IMR-90 (cell line): ENCODE results near the gene TNS2. TPM values are rescaled to one million over a fixed set of nuclear protein-coding genes. Genes with fewer than 3 reads are reported as not detected.

ENCODE experiments used
- ATAC-seq: fragments of 200-7000 bp; cut with Tn5 transposase; 2 replicates; pipeline ENCODE4 v1.9.1; 2020; ENCODE audit warnings: low read depth, mild to moderate bottlenecking, moderate library complexity
- BruUV-seq: library from RNA; stranded (reverse); fragments of 400-500 nt; replicated peaks from 2 replicates; lab custom pipeline; 2021; lab: Mats Ljungman, UMichigan
- CTCF ChIA-PET: fragments of 300-600 bp; formaldehyde crosslinking; extraction: SDS; loops from one replicate; lab custom pipeline; 2021; ENCODE audit warnings: antibody characterized with exemption; lab: Yijun Ruan, JAX
- POLR2A ChIA-PET: fragments of 300-600 bp; sonication (Branson Sonifier 250); formaldehyde crosslinking; loops from one replicate; lab custom pipeline; 2022; ENCODE audit warnings: antibody characterized with exemption; ENCODE audit not compliant: unreplicated experiment; lab: Charles Lee
- DNase-seq: peaks from one replicate; pipeline ENCODE4 v3.0.0; 2013
- H2AFZ ChIP-seq: replicated peaks from 2 replicates; pipeline ENCODE3; 2013; ENCODE audit warnings: low read length, mild to moderate bottlenecking; ENCODE audit not compliant: poor library complexity
- H2AK5ac ChIP-seq: 2 replicates; pipeline ENCODE4 v1.6.1; 2013; ENCODE audit warnings: low read depth, low read length, inconsistent platforms
- H2AK9ac ChIP-seq: replicated peaks from 2 replicates; pipeline ENCODE3; 2013; ENCODE audit warnings: mild to moderate bottlenecking, low read depth, low read length, moderate library complexity; ENCODE audit not compliant: poor library complexity
- H2BK120ac ChIP-seq: 2 replicates; pipeline ENCODE4 v1.6.1; 2013; ENCODE audit warnings: low read depth, low read length, inconsistent platforms
- H2BK15ac ChIP-seq: 3 replicates; pipeline ENCODE4 v1.6.1; 2013; ENCODE audit warnings: low read depth, low read length, inconsistent platforms
- H2BK20ac ChIP-seq: 2 replicates; pipeline ENCODE4 v1.6.1; 2013; ENCODE audit warnings: low read depth, mild to moderate bottlenecking, inconsistent platforms, low read length, moderate library complexity
- H2BK5ac ChIP-seq: 2 replicates; pipeline ENCODE4 v1.6.1; 2013; ENCODE audit warnings: mild to moderate bottlenecking, low read depth, low read length, inconsistent platforms; ENCODE audit not compliant: poor library complexity, severe bottlenecking
- H3K14ac ChIP-seq: replicated peaks from 2 replicates; pipeline ENCODE4 v1.6.1; 2013; ENCODE audit warnings: low read depth, low read length, inconsistent platforms
- H3K18ac ChIP-seq: 2 replicates; pipeline ENCODE4 v1.6.1; 2013; ENCODE audit warnings: low read depth, low read length, control low read depth
- H3K23ac ChIP-seq: 2 replicates; pipeline ENCODE4 v1.6.1; 2013; ENCODE audit warnings: low read depth, low read length, inconsistent platforms
- H3K27ac ChIP-seq: 2 replicates; pipeline ENCODE4 v1.5.1; 2013; ENCODE audit warnings: mild to moderate bottlenecking, control low read depth, low read length; ENCODE audit not compliant: insufficient read depth
- H3K27me3 ChIP-seq: 2 replicates; pipeline ENCODE4 v1.6.1; 2013; ENCODE audit warnings: low read length; ENCODE audit not compliant: control insufficient read depth, insufficient read depth
- H3K36me3 ChIP-seq: 2 replicates; pipeline ENCODE4 v1.6.1; 2013; ENCODE audit warnings: low read length, mixed read lengths; ENCODE audit not compliant: control insufficient read depth, insufficient read depth
- H3K4ac ChIP-seq: 2 replicates; pipeline ENCODE4 v1.6.1; 2013; ENCODE audit warnings: low read depth, low read length, inconsistent platforms
- H3K4me1 ChIP-seq: 2 replicates; pipeline ENCODE4 v1.6.1; 2013; ENCODE audit warnings: low read length, mixed read lengths; ENCODE audit not compliant: control insufficient read depth, insufficient read depth
- H3K4me2 ChIP-seq: 2 replicates; pipeline ENCODE4 v1.6.1; 2013; ENCODE audit warnings: low read depth, mild to moderate bottlenecking, control low read depth, low read length, moderate library complexity
- H3K4me3 ChIP-seq: 2 replicates; pipeline ENCODE4 v1.5.1; 2013; ENCODE audit warnings: low read depth, mild to moderate bottlenecking, control low read depth, low read length, moderate library complexity; ENCODE audit not compliant: insufficient read depth
- H3K56ac ChIP-seq: 2 replicates; pipeline ENCODE4 v1.6.1; 2013; ENCODE audit warnings: low read length, inconsistent platforms; ENCODE audit not compliant: insufficient read depth; ENCODE audit errors: extremely low read depth
- H3K79me1 ChIP-seq, 2 experiments: 2 replicates each; pipeline ENCODE4 v1.6.1; 2013; ENCODE audit warnings: low read length in 2 of 2, inconsistent platforms in 1 of 2, low read depth in 1 of 2
- H3K9ac ChIP-seq: 2 replicates; pipeline ENCODE4 v1.6.1; 2013; ENCODE audit warnings: low read depth, low read length, control low read depth
- H3K9me1 ChIP-seq: 2 replicates; pipeline ENCODE4 v1.6.1; 2013; ENCODE audit warnings: low read length, inconsistent platforms; ENCODE audit not compliant: insufficient read depth
- H3K9me3 ChIP-seq: 2 replicates; pipeline ENCODE4 v1.6.1; 2013; ENCODE audit warnings: low read length; ENCODE audit not compliant: control insufficient read depth, insufficient read depth
- H4K20me1 ChIP-seq: 2 replicates; pipeline ENCODE4 v1.6.1; 2013; ENCODE audit warnings: low read length, inconsistent platforms; ENCODE audit not compliant: insufficient read depth
- H4K5ac ChIP-seq: 2 replicates; pipeline ENCODE4 v1.6.1; 2013; ENCODE audit warnings: mild to moderate bottlenecking, low read depth, low read length, control low read depth
- H4K8ac ChIP-seq, 2 experiments: 2 replicates each; pipeline ENCODE4 v1.6.1; 2013; ENCODE audit warnings: low read depth in 2 of 2, low read length in 2 of 2, control low read depth in 1 of 2, inconsistent platforms in 1 of 2
- H4K91ac ChIP-seq: 2 replicates; pipeline ENCODE4 v1.6.1; 2013; ENCODE audit warnings: low read depth, low read length, inconsistent platforms; ENCODE audit not compliant: insufficient read depth
- BHLHE40 ChIP-seq: fragments of 150-350 bp; IDR thresholded peaks from 2 replicates; pipeline ENCODE4 v1.6.1; 2016; ENCODE audit warnings: mild to moderate bottlenecking, low read depth, low read length
- CEBPB ChIP-seq: IDR thresholded peaks from 2 replicates; pipeline ENCODE4 v1.6.1; 2012; ENCODE audit warnings: low read depth, low read length, improper control_type of control experiment
- CHD1 ChIP-seq: IDR thresholded peaks from 2 replicates; pipeline ENCODE4 v1.6.1; 2012; ENCODE audit warnings: low read depth, low read length, improper control_type of control experiment
- FOS ChIP-seq: fragments of 150-350 bp; IDR thresholded peaks from 2 replicates; pipeline ENCODE4 v1.6.1; 2016; ENCODE audit warnings: low read depth, low read length
- MAFK ChIP-seq: IDR thresholded peaks from 2 replicates; pipeline ENCODE4 v1.6.1; 2012; ENCODE audit warnings: low read depth, low read length, improper control_type of control experiment
- MAZ ChIP-seq: IDR thresholded peaks from 2 replicates; pipeline ENCODE4 v1.6.1; 2012; ENCODE audit warnings: low read depth, mild to moderate bottlenecking, low read length, improper control_type of control experiment, moderate library complexity, borderline replicate concordance
- MXI1 ChIP-seq: IDR thresholded peaks from 2 replicates; pipeline ENCODE4 v1.6.1; 2012; ENCODE audit warnings: low read depth, mild to moderate bottlenecking, low read length, moderate library complexity, borderline replicate concordance
- NFE2L2 ChIP-seq: fragments of 150-350 bp; IDR thresholded peaks from 2 replicates; pipeline ENCODE4 v1.6.1; 2016; ENCODE audit warnings: low read depth, mild to moderate bottlenecking, low read length
- POLR2A ChIP-seq: IDR thresholded peaks from 2 replicates; pipeline ENCODE4 v1.6.1; 2012; ENCODE audit warnings: mild to moderate bottlenecking, low read depth, low read length
- RAD21 ChIP-seq: IDR thresholded peaks from 2 replicates; pipeline ENCODE4 v1.6.1; 2012; ENCODE audit warnings: low read length, improper control_type of control experiment
- RCOR1 ChIP-seq: IDR thresholded peaks from 2 replicates; pipeline ENCODE4 v1.6.1; 2012; ENCODE audit warnings: mild to moderate bottlenecking, low read length, improper control_type of control experiment; ENCODE audit not compliant: insufficient replicate concordance
- RFX5 ChIP-seq: IDR thresholded peaks from 2 replicates; pipeline ENCODE4 v1.8.0; 2012; ENCODE audit warnings: low read depth, mild to moderate bottlenecking, low read length, moderate library complexity
- SMC3 ChIP-seq: fragments of 150-350 bp; IDR thresholded peaks from 2 replicates; pipeline ENCODE4 v1.6.1; 2016; ENCODE audit warnings: low read depth, mild to moderate bottlenecking, antibody characterized with exemption, low read length, moderate library complexity
- WGBS, 2 experiments: methylation state at CpG; one replicate each; pipeline versions ENCODE4 v1.1.5 to v1.1.7; 2013; ENCODE audit warnings: missing lambda C conversion rate in 2 of 2; ENCODE audit not compliant: insufficient read length in 1 of 2; ENCODE audit errors: extremely low coverage in 2 of 2; 5-methylcytosine and 5-hydroxymethylcytosine counted together
- dilution Hi-C: fragments of 300-500 bp; cut with HindIII; formaldehyde crosslinking; loops from one replicate; pipeline ENCODE4 v1.14.3; 2018; ENCODE audit warnings: low sequenced_read_pairs; ENCODE audit not compliant: unreplicated experiment
- in situ Hi-C: fragments of 300-500 bp; cut with MboI; formaldehyde crosslinking; loops from 3 replicates; pipeline ENCODE4 v1.14.3; 2019; ENCODE audit warnings: low sequenced_read_pairs, inconsistent platforms, mixed read lengths
- intact Hi-C: fragments of 100-400 bp; cut with micrococcal nuclease; formaldehyde crosslinking; loops from 2 replicates; pipeline ENCODE4 v1.10.0; 2022
- polyA plus RNA-seq, 3 experiments: library from polyadenylated mRNA; depleted of rRNA; stranded (reverse); fragments of >200 nt; gene quantifications; 2 replicates each; pipeline ENCODE4 v1.2.3, GENCODE V29; 2012; ENCODE audit warnings: low replicate concordance in 1 of 3
- total RNA-seq: library from RNA; depleted of rRNA; stranded (reverse); fragments of >200 nt; gene quantifications from 2 replicates; pipeline ENCODE4 v1.2.3, GENCODE V29; 2012
- TF ChIP-seq, protein P1 (sequence below): fragments of 150-350 bp; IDR thresholded peaks from 2 replicates; pipeline ENCODE4 v1.6.1; 2017; ENCODE audit warnings: mild to moderate bottlenecking, antibody characterized with exemption, low read length, low read depth
- TF ChIP-seq, protein P2 (sequence below): fragments of 150-350 bp; IDR thresholded peaks from 2 replicates; pipeline ENCODE4 v1.6.1; 2016; ENCODE audit warnings: low read depth, mild to moderate bottlenecking, low read length, moderate library complexity, borderline replicate concordance
- TF ChIP-seq, protein P3 (sequence below): conservative IDR thresholded peaks from 2 replicates; pipeline ENCODE4 v1.5.1; 2012; ENCODE audit warnings: mild to moderate bottlenecking, low read depth, low read length, improper control_type of control experiment

TNS2 gene
- total and polyA plus RNA-seq, 2 of the 4 experiments (the other 2 are of a cell fraction): 10.4 to 67.2 TPM

DNA sequence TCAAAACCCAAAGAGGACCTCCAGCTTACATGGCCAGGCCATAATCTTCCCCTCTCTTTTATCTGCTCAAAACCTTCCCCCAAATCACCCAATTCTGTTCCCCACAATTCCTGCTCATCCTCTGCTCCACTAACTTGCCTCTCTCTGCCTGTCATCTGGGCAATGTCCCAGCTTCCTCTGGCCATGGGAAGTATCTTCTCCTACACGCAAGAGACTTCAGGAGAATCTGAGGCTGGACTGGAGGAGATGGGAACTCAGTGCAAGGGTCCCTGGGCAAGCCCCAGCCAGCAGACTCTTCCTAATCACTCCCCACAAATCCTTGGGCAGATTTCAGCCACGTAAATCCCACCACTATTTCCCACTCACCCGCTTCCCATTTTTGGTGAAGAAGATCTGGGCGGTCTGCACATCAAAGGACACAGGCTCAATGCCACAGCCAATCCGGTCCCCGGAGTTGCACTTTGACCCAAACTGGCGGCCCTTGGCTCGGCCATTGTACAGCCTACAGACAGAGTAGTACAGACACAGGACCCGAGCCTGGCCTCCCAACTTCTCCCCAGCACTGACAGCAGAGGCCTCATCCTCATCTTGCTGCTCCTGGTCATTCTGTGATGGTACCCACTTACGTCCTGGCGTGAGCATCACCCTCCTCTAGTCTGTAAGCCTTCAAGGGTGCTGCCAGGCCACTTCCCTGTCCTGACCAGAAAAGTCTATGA lies 24.6 kb downstream of the TNS2 start:
- Histone ChIP-seq H3K56ac (no peak overlapping the region), H3K23ac (no peak overlapping the region), H2AK9ac (no peak overlapping the region), H3K79me1 (peaks cover 31 to 69% of the 10 kb centered on the region in 2 experiments), H3K4me2 (no peak overlapping the region), H3K27me3 (no peaks in the 10 kb centered on the region), H2AFZ (no peak overlapping the region), H4K8ac (no peak overlapping the region), H3K36me3 (peaks cover 29% of the 10 kb centered on the region), H4K91ac (no peak overlapping the region), H3K4ac (no peak overlapping the region), H3K4me1 (peaks cover 17% of the 10 kb centered on the region), H3K18ac (no peak overlapping the region), H4K20me1 (no peaks in the 10 kb centered on the region), H3K27ac (no peak overlapping the region), H2BK120ac (no peak overlapping the region), H2AK5ac (no peak overlapping the region), H2BK15ac (no peak overlapping the region), H3K9me3 (no peaks in the 10 kb centered on the region), H3K9ac (no peak overlapping the region), H4K5ac (no peak overlapping the region), H2BK5ac (no peak overlapping the region), H3K14ac (no peak overlapping the region), H3K4me3 (no peak overlapping the region), H2BK20ac (no peak overlapping the region), H3K9me1 (peaks cover 19% of the 10 kb centered on the region)
- ChIA-PET CTCF (no interaction called here), POLR2A (no interaction called here)
- intact Hi-C loops (no loop called here), in situ Hi-C loops (no loop called here), dilution Hi-C loops (no loop called here)
- ATAC-seq (no peak), DNase-seq (no peak)
- no TSS peak for BruUV-seq
- TF ChIP-seq POLR2A (no peak), NFE2L2 (no peak), MAFK (no peak), FOS (no peak), RCOR1 (no peak), MAZ (no peak), RAD21 (no peak), RFX5 (no peak), SMC3 (no peak), MXI1 (no peak), CEBPB (no peak), CHD1 (no peak), BHLHE40 (no peak)
- TF ChIP-seq, protein P1, sequence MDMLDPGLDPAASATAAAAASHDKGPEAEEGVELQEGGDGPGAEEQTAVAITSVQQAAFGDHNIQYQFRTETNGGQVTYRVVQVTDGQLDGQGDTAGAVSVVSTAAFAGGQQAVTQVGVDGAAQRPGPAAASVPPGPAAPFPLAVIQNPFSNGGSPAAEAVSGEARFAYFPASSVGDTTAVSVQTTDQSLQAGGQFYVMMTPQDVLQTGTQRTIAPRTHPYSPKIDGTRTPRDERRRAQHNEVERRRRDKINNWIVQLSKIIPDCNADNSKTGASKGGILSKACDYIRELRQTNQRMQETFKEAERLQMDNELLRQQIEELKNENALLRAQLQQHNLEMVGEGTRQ: no peak
- TF ChIP-seq, protein P2, sequence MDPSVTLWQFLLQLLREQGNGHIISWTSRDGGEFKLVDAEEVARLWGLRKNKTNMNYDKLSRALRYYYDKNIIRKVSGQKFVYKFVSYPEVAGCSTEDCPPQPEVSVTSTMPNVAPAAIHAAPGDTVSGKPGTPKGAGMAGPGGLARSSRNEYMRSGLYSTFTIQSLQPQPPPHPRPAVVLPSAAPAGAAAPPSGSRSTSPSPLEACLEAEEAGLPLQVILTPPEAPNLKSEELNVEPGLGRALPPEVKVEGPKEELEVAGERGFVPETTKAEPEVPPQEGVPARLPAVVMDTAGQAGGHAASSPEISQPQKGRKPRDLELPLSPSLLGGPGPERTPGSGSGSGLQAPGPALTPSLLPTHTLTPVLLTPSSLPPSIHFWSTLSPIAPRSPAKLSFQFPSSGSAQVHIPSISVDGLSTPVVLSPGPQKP: no peak
- TF ChIP-seq, protein P3, sequence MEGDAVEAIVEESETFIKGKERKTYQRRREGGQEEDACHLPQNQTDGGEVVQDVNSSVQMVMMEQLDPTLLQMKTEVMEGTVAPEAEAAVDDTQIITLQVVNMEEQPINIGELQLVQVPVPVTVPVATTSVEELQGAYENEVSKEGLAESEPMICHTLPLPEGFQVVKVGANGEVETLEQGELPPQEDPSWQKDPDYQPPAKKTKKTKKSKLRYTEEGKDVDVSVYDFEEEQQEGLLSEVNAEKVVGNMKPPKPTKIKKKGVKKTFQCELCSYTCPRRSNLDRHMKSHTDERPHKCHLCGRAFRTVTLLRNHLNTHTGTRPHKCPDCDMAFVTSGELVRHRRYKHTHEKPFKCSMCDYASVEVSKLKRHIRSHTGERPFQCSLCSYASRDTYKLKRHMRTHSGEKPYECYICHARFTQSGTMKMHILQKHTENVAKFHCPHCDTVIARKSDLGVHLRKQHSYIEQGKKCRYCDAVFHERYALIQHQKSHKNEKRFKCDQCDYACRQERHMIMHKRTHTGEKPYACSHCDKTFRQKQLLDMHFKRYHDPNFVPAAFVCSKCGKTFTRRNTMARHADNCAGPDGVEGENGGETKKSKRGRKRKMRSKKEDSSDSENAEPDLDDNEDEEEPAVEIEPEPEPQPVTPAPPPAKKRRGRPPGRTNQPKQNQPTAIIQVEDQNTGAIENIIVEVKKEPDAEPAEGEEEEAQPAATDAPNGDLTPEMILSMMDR: no peak
- WGBS, 2 experiments: 97% methylated on average over 6 of the region's 11 CpGs; no CpG with 5 or more reads in 1 of the 2 experiments
